Measurements from ENCODE around the gene DNAH6.

DNAH6 gene

GRCh38 chr2:84705858-84706257, 189.6 kb downstream of the DNAH6 start:
- no peak overlapping the region for H3K4me3 ChIP-seq (ENCODE audit: low read depth, low read length)
- DNase-seq (ENCODE audit: low read depth), result no peak
- TF ChIP-seq, protein P1, sequence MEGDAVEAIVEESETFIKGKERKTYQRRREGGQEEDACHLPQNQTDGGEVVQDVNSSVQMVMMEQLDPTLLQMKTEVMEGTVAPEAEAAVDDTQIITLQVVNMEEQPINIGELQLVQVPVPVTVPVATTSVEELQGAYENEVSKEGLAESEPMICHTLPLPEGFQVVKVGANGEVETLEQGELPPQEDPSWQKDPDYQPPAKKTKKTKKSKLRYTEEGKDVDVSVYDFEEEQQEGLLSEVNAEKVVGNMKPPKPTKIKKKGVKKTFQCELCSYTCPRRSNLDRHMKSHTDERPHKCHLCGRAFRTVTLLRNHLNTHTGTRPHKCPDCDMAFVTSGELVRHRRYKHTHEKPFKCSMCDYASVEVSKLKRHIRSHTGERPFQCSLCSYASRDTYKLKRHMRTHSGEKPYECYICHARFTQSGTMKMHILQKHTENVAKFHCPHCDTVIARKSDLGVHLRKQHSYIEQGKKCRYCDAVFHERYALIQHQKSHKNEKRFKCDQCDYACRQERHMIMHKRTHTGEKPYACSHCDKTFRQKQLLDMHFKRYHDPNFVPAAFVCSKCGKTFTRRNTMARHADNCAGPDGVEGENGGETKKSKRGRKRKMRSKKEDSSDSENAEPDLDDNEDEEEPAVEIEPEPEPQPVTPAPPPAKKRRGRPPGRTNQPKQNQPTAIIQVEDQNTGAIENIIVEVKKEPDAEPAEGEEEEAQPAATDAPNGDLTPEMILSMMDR (conservative IDR thresholded peaks at IDR 0.05; ENCODE audit: low read depth, low read length), result no peak

GRCh38 chr2:84708442-84708841, 192.1 kb downstream of the DNAH6 start:
- no peak for DNase-seq (ENCODE audit: low read depth)
- no peak overlapping the region for H3K4me3 ChIP-seq (ENCODE audit: low read depth, low read length)
- TF ChIP-seq, protein P1 (conservative IDR thresholded peaks at IDR 0.05; ENCODE audit: low read depth, low read length), result no peak

GRCh38 chr2:84711651-84712050, 195.4 kb downstream of the DNAH6 start:
- DNase-seq (ENCODE audit: low read depth), result no peak
- TF ChIP-seq, protein P1 (conservative IDR thresholded peaks at IDR 0.05; ENCODE audit: low read depth, low read length), result no peak
- H3K4me3 ChIP-seq (ENCODE audit: low read depth, low read length), result no peak overlapping the region

GRCh38 chr2:84713441-84713840, 197.1 kb downstream of the DNAH6 start:
- no peak overlapping the region for H3K4me3 ChIP-seq (ENCODE audit: low read depth, low read length)
- TF ChIP-seq, protein P1 (conservative IDR thresholded peaks at IDR 0.05; ENCODE audit: low read depth, low read length), result no peak
- no peak for DNase-seq (ENCODE audit: low read depth)

DNA sequence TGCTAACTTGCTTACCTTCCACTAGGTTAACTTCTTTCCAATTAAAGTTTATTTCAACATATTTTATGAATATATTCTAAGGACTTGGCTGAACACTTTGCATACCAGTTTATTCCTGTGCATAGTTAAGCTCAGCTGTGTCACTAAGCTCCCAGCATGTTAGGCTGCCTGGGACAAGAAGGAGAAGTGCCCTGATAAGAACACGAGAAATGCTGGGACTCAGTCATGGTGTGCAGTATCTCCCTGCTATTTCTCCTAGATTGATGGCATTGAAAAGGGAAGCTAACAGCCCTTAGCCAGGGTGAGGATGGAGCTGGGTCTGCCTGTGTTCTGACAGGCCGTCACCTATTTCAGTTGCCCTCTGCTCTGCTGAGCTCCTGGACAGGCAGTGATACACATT, 200.3 kb downstream of the DNAH6 start:
- DNase-seq (ENCODE audit: low read depth), result no peak
- H3K4me3 ChIP-seq (ENCODE audit: low read depth, low read length), result no peak overlapping the region
- TF ChIP-seq, protein P1 (conservative IDR thresholded peaks at IDR 0.05; ENCODE audit: low read depth, low read length), result no peak

- TF ChIP-seq, protein P1 (conservative IDR thresholded peaks at IDR 0.05; ENCODE audit: low read depth, low read length), result no peak
- DNase-seq (ENCODE audit: low read depth), result no peak
- H3K4me3 ChIP-seq (ENCODE audit: low read depth, low read length), result no peak overlapping the region
Observed at GRCh38 chr2:84717302-84717701, 201.0 kb downstream of the DNAH6 start.

DNA sequence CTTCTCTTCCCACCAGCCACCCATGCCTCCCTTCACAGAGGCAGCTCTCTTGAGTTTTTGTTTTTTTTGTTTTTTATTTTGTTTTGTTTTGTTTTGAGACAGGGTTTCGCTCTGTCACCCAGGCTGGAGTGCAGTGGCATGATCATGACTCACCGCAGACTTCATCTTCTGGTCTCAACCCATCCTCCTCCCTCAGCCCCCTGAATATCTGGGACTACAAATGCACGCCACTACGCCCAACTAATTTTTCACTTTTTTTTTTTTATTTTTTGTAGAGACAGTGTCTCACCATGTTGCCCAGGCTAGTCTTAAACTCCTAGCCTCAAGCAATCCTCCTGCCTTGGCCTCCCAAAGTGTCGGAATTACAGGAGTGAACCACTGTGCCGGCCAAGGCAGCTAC, 203.1 kb downstream of the DNAH6 start:
- H3K4me3 ChIP-seq (ENCODE audit: low read depth, low read length), result no peak overlapping the region
- DNase-seq (ENCODE audit: low read depth), result no peak
- TF ChIP-seq, protein P1 (conservative IDR thresholded peaks at IDR 0.05; ENCODE audit: low read depth, low read length), result no peak
